ENCODE measurements around the gene METAP1D.

The METAP1D gene

DNA sequence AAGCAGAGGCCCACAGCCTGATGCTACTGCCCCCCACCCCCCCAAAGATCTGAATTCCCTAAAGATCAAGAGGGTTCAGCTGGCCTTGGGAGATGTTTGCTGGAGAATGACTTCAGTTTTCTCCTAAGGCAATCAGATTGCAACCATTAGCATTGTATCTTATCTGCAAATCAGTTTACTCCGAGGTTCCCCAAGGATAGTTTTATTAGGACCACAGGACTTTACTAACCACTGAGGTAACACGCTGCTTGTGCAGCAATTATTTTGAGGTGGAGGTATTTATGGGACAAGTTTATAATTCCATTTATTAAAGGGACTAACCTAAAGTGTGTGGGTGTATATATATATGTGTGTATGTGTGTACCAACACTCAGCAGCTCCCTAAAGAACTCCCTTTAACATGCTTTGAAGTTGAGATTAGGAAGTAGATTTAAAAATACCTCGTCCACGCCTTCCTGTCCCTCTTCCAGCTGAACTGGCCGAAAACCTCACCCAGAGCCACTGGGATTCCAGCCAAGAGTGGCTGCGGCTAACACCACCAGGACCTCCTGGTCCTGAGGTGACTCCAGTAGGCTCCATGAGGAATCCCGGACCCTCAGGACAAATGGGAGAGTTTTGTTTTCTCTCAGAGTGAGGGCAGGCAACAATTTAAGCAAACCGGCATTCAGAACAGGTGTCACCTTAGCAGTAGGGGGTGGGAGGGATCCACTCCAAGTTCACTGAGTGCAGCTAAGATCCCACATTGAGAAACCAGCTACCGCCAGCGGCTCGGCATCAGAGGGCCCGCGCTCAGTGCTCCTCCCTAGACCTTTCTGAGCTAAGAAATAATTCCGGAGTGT is 82.6 kb downstream of the METAP1D start:
- DNase-seq, result no peak

DNA sequence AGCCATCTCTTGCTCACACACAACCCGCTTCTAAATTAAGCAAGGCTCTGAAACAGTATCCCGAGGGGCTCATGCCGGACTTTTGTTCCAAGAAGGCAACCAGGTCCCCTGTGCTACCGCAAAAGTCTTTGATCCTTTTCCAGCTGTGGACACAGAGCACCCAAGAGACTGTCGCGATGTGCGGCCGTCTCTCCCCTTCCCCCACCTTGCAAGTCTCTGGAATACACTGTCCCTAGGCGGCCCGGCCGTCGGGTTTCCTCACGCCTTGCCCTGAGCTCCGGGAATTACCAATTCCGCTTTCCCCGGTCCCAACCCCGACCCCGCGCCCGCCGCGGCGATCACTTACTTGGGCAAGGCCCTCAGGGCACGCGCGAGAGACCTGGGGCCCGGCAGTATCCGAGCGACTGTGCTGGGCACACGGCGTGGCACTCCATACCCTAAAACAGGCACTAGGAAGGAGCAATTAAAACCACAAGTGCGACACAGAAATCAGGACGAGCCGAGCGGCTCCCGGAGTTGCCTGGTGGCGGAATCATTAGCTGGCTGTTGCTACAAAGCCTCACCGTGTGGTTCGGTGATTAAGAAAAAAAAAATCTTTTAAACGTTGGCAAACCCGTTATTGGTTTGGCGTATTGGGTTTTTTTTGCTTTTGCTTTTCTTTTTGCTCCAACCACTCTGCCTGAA is 83.3 kb downstream of the METAP1D start:
- no peak for DNase-seq

DNA sequence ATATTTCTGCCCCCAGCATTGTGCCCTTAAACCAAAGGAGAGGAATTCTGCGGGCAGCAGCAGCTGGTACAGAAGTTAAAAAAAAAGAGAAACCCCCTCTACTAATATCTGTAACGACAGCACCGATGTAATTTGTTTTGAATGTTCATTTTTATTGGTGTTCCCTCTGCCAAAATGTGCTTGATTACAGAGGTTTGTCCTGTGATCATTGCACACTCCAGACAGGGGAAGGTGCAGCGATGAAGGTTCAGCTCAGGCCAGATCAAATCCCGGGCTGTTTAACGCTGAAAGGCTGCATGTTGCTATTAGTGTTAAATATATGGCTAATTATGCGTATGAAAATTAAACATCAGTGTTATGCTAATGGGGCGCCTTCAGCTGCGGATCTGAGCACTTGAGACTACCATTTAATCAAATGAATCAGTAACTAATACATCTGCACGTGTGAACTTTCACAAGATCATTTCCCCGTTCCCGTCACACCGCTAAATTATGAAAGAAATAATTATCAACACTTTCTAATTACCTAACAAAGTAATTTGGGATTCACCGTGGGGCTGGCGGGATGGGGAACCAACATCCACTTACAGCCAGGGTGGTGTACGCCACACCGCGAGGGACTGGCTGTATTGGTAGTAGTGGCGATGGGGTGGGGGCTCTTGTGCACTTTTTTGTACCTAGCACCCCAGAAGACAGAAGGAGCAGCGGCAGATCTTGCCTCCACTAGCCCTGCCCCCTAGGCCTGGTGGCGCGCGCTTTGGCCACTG is 84.1 kb downstream of the METAP1D start:
- no peak for DNase-seq

DNA sequence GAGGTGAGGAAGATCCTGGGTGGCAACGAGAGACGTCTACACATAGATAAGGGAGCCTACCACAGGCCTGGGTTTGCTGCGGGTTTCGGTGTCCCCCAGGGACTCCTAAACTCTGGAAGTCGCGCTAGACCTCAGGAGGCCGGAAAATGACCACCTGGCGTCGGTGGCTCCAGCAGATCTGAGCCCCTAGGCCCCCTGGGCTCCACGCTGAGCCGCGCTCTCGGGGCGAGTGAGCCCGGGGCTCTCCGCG is 84.6 kb downstream of the METAP1D start:
- DNase-seq, result no peak

DNA sequence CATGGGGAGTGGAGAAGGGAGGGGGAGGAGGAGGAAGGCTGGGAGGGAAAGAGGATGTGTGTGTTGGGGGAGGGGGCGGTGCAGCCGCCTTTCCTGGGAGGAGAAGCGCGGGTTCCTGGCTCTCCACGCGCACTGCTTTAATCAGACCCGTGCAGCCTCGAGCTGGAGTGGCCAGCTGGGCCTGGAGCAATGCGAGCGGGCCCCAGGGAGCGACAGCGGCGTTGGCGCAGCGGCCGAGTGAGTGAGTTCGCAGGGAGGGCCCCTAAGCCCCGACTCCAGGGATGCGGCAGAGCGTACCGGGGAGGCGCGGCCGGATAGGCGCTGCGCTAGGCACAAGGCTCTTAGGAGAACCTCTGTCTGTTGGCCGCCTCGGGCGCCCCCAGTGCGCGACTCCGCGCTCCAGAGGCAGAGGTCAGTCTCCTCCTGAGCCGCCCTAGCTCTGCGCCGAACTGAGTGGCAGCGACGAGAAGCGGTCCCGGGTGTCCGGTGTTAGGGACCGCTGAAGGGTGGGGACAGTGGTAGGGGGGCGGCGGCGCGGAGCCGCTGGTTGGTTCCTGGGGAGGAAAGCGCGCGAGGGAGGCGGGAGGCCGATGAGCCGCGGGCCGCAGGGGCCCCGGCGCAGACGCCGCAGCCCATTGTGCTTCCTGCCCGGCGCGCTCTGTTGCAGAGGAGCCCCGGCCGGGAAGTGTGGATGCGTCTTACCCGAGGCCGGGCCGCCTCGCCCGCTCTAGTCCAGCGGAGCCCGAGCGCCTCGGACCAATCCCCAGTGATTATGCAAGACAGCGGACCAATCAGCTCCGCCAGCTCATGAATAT is 85.1 kb downstream of the METAP1D start:
- peak; percentile 90 for DNase-seq

DNA sequence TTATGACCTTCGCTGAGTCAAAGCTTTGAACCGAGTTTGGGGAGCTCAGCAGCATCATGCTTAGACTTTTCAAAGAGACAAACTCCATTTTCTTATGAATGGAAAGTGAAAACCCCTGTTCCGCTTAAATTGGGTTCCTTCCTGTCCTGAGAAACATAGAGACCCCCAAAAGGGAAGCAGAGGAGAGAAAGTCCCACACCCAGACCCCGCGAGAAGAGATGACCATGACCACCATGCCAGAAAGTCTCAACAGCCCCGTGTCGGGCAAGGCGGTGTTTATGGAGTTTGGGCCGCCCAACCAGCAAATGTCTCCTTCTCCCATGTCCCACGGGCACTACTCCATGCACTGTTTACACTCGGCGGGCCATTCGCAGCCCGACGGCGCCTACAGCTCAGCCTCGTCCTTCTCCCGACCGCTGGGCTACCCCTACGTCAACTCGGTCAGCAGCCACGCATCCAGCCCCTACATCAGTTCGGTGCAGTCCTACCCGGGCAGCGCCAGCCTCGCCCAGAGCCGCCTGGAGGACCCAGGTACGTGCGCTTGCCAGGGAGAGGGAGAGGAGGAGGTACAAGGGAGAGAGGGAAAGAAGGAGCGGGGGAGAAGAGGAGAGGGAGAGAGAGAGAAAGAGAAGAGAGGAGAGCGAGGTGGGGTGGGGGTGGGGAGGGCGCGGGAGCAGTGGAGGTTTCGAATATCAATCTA is 85.9 kb downstream of the METAP1D start, which contains the start of gene DLX1:
Gene DLX1, plus strand, starts transcription at position 48 of the 700 bp plus-strand sequence. Its CDS starts 171 bp downstream, at position 219.
- DNase-seq, result no peak

DNA sequence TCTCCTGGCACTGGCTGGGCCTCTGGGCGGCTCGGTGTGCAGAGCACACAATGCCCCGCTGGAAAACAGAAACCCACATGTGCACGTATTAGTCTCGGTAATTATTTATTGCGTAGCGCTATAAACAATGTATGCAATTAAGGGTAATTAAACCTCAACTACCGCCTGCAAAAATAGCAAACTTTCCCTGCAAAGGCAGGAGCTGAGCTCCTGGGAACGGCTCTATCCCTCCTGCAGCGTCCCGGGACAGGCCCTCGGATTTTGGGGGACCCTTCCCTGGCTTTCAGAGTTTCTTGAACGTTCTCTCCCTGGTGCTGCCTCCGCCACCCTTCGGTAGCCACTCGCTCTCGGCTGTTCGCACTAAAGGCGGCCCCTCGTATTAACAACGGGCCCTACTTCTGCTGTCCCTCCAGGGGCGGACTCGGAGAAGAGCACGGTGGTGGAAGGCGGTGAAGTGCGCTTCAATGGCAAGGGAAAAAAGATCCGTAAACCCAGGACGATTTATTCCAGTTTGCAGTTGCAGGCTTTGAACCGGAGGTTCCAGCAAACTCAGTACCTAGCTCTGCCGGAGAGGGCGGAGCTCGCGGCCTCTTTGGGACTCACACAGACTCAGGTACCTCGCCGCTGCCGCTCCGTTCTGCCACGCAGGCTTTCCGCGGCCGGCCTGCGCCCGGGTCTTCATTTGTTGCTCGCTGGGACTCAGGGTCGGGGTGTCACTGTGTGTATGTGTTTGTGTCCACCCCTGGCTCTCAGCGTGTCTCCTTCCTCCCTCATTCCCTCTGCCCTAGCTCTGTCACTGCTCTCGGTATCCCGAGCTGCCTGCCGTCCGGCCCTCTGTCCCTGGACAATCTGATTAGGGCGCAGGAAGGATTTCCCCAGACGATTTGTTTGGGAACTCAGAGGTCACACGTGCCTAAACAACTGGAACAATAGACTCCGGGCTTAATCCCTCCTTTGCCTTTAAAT is 86.8 kb downstream of the METAP1D start:
- DNase-seq, result no peak

DNA sequence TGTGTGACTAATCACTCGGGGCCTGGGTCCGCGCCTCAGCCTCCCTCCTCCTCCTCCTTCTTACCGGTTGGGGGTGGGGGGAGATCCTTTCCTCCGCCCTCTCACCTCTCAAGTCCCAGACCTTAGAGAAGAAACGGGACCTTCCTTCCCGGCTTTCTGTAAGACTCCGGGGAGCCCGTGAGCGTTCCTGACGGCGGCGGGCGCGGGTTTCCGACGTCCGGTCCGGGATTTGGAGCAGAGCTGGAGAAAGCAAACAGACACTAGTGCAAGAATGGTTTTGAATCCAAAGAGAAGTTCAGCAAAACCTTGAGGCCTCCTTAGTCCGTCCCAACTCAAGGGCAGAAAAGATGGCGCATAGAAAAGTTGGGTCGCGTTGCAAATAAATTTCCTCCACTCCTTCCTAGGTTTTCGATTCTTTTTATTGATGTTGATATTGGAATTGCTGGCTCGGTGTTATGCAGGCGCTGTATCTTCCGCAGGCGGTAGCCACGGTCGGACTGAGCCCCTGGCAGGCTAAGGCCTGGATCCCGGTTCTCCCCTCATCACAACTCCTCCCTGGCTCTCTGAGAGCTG is 87.5 kb downstream of the METAP1D start:
- DNase-seq, result no peak

DNA sequence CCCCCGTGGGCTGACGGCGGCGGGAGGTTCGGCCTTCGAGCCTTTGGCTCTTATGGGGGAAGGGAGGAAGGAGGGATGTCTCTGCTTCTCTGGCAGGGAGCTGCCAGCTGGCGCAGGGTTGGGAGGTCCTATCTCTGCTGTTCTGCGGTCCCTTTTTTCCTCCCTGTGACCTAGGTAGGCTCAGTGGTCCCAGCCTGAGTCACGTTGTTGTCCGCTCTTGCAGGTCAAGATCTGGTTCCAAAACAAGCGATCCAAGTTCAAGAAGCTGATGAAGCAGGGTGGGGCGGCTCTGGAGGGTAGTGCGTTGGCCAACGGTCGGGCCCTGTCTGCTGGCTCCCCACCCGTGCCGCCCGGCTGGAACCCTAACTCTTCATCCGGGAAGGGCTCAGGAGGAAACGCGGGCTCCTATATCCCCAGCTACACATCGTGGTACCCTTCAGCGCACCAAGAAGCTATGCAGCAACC is 88.1 kb downstream of the METAP1D start:
- no peak for DNase-seq

DNA sequence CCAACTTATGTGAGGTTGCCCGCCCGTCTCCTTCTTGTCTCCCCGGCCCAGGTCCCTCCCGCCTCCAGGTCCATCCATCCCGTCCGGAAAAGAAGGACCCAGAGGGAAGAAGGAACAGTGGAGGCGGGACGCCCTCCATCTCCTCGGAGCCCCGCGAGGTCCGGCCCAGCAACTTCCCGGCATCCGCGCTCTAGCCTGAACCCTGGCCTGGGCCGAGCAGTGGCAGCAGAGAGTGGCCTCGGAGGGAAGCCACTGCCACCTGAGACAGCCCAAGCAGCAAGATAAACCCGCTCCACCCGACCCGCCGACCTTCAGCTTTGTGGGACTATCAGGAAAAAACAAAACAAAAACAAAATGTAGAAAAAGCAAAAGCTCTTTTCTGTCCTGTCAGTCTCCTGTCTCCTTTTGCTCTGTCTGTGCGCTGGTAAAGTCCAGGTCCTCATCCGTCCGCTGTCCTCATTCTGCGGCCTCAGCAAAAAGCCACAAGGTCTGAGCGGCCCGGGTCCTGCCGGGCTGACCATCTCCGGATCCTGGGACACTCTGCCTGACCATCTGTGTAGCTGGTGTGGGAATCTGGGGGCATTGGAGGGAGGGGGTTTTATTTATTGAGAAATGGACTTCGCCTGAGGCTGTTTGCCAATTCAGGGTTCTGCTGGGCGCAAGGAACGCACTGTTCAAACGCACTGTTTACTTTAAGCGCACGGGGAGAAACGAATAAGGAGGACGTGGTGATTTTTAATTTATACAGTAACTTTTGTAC is 88.7 kb downstream of the METAP1D start:
- no peak for DNase-seq

DNA sequence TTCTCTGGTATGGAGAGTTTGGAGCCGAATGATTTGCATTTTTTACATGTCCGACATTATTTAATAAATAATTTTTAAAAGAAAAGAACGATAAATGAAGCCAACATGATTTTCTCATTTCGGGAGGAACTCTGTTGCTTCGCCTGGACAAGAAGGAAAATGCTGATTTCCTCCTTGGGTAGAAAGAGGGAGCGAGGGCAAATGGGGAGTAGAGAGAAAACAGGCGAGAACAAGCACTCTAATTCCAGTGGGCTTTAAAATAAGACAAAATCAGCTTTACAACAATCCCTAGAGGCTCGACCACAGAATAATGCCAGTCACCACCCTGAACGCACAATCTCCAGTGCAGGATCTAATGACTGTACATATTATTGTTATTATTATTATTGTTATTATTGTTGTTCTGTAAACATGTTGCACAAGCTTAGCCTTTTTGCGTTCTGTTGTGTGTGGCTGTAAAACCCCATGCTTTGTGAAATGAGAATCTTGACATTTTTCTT is 89.3 kb downstream of the METAP1D start:
- DNase-seq, result no peak

DNA sequence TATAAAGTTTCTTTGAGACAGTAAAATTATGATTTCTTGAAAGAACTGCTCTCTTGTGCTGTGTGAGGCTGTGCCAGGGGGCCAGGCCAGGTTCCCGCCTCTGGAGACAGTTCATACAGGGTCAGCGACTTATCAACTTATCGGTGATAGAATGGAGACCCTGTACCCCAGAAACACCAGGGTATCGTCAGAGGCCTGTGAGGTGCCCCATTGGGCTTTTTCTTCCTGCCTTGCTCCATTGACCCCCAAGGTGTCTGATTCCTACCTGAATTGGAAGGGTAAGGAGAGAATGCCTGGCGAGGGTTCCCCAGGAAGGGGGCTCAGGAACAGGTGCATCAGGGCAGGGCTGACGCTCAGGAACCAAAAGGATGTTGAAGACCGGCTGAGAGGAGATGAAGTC is 89.9 kb downstream of the METAP1D start:
- DNase-seq, result no peak

DNA sequence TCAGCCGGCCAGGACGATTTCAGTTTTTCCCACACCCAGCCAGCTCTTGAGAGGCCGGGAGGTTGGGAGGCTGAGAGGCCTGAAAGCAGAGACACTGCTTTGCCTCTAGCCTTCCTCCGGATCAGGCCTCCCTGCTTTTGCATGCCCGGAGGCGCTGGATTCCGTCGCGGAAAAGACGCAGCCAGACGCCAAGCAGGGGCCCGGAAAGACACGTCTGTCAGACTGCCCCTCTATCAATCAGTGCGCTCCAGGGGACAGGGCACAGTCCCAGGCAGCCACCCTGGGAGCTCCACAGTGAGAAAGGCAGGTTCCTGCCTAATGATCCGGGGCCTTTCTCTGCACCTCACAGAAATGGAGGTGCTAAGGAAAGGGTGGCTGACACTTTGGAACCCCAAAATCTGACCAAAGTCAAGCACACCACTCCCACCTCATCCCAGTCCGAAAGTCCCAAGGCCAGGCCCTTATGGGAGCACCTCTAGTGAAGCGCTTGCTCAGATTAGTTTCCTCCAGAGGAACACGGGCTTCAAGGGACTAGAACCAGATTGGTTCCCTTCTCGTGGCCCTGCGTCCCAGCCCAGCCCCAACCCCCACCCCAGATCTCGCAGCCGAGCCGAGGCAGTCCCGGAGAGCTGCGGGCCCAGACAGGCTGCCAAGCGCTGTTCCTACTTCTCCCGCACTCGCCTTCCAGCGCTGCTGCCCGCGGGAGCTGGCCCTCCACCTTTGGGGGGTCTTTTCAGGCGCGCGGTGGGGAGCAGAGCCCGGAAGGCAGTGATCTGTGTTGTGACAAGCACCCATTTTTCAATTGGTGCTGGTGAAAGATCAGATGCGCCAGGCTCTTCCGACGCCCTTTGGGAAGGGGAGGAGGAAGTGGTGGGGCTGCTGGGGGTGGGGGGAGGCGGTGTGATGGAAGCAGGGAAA is 90.5 kb downstream of the METAP1D start:
- DNase-seq, result no peak

DNA sequence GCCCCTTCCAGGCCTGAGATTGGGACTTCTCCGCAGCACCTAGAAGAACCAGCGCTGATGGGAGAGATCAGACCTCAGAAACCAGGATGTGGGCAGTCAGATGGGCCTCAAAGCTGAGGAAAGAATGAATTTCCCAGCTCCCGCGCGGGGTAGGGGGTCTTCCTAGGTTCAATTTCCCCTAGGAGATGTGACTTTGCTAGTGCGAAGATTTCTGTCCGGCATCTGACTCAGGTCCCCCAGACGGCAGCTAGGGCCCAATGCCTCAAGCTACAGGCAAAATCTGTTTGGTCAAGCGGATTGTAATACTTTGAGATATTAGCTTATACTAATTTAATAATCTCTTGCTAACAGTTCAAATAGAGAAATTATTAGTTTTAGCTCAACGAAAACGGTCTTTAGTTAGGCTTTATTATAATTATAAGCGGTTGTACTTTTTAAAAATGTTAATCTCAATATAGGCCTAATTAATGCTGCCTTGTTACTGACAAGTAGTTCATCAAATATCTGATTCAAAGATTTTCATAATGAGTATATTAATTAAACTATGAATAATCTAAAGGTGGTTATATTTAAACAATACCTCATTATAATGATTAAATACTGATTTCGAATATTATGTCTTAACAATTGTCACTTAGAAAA is 91.4 kb downstream of the METAP1D start:
- DNase-seq, result no peak

DNA sequence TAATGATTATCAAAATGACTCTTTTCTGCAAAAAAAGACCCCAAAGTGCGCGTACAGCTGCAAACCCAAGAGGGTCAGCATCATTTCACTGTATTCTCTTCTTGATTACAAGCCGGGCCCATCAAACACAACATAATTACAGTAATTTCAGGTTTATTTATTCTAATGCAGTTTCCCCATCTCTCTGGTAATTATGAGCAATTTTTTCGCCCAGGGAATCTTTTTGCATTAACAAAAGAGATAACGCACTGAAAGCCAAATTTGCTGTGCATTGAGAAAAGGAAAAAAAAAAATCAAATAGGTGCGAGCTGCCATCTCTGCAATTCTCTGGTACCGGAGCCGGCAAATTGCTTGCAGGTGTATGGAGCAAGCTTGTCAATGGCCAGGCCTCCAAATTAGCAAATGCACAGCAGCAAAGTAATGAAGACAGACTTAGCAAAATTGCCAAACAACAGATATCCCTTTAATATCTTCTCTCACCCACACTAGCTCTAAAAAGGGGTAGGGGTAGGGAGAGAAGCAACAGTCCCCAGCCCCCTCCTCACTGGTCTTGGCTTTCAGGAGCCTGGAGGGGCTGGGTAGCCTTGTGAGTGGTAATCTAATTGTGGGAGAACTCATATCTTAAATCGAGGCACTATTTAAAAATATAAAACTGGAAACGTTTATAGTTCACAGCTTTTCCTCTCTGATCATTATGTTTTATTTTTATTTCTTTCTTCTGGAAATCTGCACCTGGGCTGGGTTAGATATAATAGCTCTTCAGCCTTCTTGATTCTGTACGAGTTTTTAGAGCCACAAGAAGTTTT is 92.2 kb downstream of the METAP1D start:
- no peak for DNase-seq

DNA sequence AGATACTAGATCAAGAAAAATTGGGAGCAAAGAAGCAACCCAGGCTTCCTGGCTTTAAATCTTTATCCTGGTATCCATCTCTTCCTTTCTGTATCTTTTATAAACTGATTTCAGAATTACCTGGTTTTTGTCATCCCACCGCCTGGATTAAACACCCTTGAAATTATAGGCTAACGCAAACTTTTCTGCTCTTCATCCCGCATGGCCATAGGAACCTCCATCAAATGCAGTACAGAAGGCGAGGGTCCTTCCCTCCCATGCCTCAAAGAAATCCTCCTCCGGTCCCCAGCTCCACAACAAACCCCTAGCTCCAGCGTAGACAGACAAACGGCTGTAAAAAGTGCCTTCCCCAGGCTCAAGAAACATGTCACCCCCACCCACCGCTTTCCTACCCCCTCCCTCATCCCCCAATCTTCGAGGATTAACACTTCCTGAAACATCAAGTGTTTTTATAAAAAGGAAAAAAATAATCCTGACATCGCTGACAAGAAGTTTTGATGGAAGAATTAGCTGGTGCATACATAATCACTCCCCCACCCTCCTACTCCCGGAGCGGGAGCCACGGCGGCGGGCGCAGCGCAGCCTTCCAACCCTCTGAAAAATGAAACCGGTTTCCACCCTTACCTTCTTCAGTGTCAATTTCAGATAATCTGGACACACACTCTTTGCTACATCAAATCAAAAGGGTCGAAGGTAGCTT is 93.1 kb downstream of the METAP1D start:
- DNase-seq, result no peak
